Ishikawa (cell line): ENCODE results near the gene PRKAG1.

Experiments
- CEBPB ChIP-seq: IDR thresholded peaks from 2 replicates; pipeline ENCODE4 v1.6.1; 2012
- CREB1 ChIP-seq: IDR thresholded peaks from 2 replicates; pipeline ENCODE4 v1.6.1; 2012; ENCODE audit warnings: low read depth
- EGR1 ChIP-seq: IDR thresholded peaks from 2 replicates; pipeline ENCODE4 v1.6.1; 2012
- EP300 ChIP-seq: IDR thresholded peaks from 2 replicates; pipeline ENCODE4 v1.6.1; 2012; ENCODE audit warnings: borderline replicate concordance
- FOXM1 ChIP-seq: IDR thresholded peaks from 2 replicates; pipeline ENCODE4 v1.6.1; 2012; ENCODE audit warnings: low read depth, borderline replicate concordance
- MAX ChIP-seq: IDR thresholded peaks from 2 replicates; pipeline ENCODE4 v1.6.1; 2012
- NFIC ChIP-seq: IDR thresholded peaks from 2 replicates; pipeline ENCODE4 v1.6.1; 2012
- RAD21 ChIP-seq: IDR thresholded peaks from 2 replicates; pipeline ENCODE4 v1.6.1; 2012; ENCODE audit warnings: low read depth
- TAF1 ChIP-seq: IDR thresholded peaks from 2 replicates; pipeline ENCODE4 v1.6.1; 2012; ENCODE audit warnings: low read depth, mild to moderate bottlenecking
- TCF12 ChIP-seq: IDR thresholded peaks from 2 replicates; pipeline ENCODE4 v1.6.1; 2012; ENCODE audit warnings: low read depth
- TEAD4 ChIP-seq: IDR thresholded peaks from 2 replicates; pipeline ENCODE4 v1.6.1; 2012
- YY1 ChIP-seq: IDR thresholded peaks from 2 replicates; pipeline ENCODE4 v1.6.1; 2012; ENCODE audit warnings: low read depth
- ZBTB7A ChIP-seq: IDR thresholded peaks from 2 replicates; pipeline ENCODE4 v1.6.1; 2012; ENCODE audit warnings: low read depth
- TF ChIP-seq, protein P1 (sequence below): IDR thresholded peaks from 2 replicates; pipeline ENCODE4 v1.6.1; 2012; ENCODE audit warnings: low read depth, mild to moderate bottlenecking
- TF ChIP-seq, protein P2 (sequence below): IDR thresholded peaks from 2 replicates; pipeline ENCODE4 v1.6.1; 2012

PRKAG1 gene

GRCh38 chr12:49036029-49036428 is 17.5 kb upstream of the PRKAG1 start:
- no peak for TF ChIP-seq TAF1
- TF ChIP-seq FOXM1: no peak
- TF ChIP-seq, protein P1, sequence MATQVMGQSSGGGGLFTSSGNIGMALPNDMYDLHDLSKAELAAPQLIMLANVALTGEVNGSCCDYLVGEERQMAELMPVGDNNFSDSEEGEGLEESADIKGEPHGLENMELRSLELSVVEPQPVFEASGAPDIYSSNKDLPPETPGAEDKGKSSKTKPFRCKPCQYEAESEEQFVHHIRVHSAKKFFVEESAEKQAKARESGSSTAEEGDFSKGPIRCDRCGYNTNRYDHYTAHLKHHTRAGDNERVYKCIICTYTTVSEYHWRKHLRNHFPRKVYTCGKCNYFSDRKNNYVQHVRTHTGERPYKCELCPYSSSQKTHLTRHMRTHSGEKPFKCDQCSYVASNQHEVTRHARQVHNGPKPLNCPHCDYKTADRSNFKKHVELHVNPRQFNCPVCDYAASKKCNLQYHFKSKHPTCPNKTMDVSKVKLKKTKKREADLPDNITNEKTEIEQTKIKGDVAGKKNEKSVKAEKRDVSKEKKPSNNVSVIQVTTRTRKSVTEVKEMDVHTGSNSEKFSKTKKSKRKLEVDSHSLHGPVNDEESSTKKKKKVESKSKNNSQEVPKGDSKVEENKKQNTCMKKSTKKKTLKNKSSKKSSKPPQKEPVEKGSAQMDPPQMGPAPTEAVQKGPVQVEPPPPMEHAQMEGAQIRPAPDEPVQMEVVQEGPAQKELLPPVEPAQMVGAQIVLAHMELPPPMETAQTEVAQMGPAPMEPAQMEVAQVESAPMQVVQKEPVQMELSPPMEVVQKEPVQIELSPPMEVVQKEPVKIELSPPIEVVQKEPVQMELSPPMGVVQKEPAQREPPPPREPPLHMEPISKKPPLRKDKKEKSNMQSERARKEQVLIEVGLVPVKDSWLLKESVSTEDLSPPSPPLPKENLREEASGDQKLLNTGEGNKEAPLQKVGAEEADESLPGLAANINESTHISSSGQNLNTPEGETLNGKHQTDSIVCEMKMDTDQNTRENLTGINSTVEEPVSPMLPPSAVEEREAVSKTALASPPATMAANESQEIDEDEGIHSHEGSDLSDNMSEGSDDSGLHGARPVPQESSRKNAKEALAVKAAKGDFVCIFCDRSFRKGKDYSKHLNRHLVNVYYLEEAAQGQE: no peak
- TF ChIP-seq TEAD4: no peak
- TF ChIP-seq MAX: no peak
- no peak for TF ChIP-seq RAD21
- no peak for TF ChIP-seq CEBPB
- TF ChIP-seq CREB1: no peak
- no peak for TF ChIP-seq ZBTB7A

DNA sequence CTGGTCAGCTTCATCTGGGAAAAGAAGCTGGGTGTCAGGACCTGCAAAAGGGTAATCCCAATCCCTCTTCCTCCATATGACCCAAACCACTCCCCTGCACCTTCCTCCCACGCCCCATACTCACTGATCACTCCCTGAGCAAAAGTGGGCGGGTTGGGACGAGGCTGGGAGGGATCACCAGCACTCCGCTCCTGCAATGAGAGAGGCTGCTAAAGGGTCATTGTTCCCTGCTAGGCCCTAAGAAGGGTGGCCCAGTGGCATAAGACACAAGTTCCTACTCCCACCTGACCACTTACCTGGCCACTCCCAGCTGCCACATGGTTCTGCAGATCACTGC is 15.7 kb upstream of the PRKAG1 start:
- TF ChIP-seq FOXM1: no peak
- TF ChIP-seq CEBPB: no peak

GRCh38 chr12:49033611-49034285 is 15.2 kb upstream of the PRKAG1 start:
- TF ChIP-seq TEAD4 (no peak), MAX (no peak), TAF1 (no peak), EP300 (no peak), NFIC (no peak), YY1 (no peak), FOXM1 (no peak), EGR1 (no peak), CEBPB (no peak), ZBTB7A (no peak)
- TF ChIP-seq, protein P2, sequence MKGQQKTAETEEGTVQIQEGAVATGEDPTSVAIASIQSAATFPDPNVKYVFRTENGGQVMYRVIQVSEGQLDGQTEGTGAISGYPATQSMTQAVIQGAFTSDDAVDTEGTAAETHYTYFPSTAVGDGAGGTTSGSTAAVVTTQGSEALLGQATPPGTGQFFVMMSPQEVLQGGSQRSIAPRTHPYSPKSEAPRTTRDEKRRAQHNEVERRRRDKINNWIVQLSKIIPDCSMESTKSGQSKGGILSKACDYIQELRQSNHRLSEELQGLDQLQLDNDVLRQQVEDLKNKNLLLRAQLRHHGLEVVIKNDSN: no peak

- TF ChIP-seq, protein P1: no peak
- TF ChIP-seq YY1 (no peak), CREB1 (no peak), EGR1 (no peak)
- TF ChIP-seq, protein P2: no peak
Measured at GRCh38 chr12:49032679-49033447, 14.3 kb upstream of the PRKAG1 start.

GRCh38 chr12:49032276-49032675 is 13.7 kb upstream of the PRKAG1 start:
- TF ChIP-seq FOXM1: no peak
- TF ChIP-seq YY1: no peak
- no peak for TF ChIP-seq NFIC
- TF ChIP-seq TCF12: no peak
- no peak for TF ChIP-seq EGR1
- TF ChIP-seq CEBPB: no peak
- TF ChIP-seq EP300: no peak
- TF ChIP-seq, protein P1: no peak
- TF ChIP-seq TAF1: no peak
- TF ChIP-seq, protein P2: no peak
- TF ChIP-seq MAX: no peak
- no peak for TF ChIP-seq CREB1
- TF ChIP-seq ZBTB7A: no peak
- no peak for TF ChIP-seq RAD21
- TF ChIP-seq TEAD4: no peak
